OCI-LY7 (cell line): Measurements from ENCODE around the gene HIP1. TPM values are rescaled to one million over a fixed set of nuclear protein-coding genes. Genes with fewer than 3 reads are reported as not detected.

ENCODE experiments used
- BruUV-seq: library from RNA; stranded (reverse); fragments of 400-500 nt; replicated peaks from 2 replicates; lab custom pipeline; 2021; lab: Mats Ljungman, UMichigan
- CTCF ChIA-PET: fragments of 300-600 bp; sonication (Branson Sonifier 250); formaldehyde crosslinking; loops from one replicate; lab custom pipeline; 2022; ENCODE audit warnings: antibody characterized with exemption; ENCODE audit not compliant: unreplicated experiment; lab: Charles Lee
- POLR2A ChIA-PET: fragments of 300-600 bp; sonication (Branson Sonifier 250); formaldehyde crosslinking; loops from one replicate; lab custom pipeline; 2022; ENCODE audit warnings: antibody characterized with exemption; lab: Charles Lee
- DNase-seq: peaks from one replicate; pipeline ENCODE4 v3.0.0-alpha.2; 2015; ENCODE audit warnings: low spot score
- H2AFZ ChIP-seq: fragments of 200-600 bp; sonication (generic), shearing (Covaris generic); 2 replicates; pipeline ENCODE4 v1.6.1; 2014; ENCODE audit warnings: mild to moderate bottlenecking, antibody characterized with exemption, low read length, moderate library complexity
- H3K27ac ChIP-seq: fragments of 200-600 bp; sonication (generic); 2 replicates; pipeline ENCODE4 v1.5.1; 2014; ENCODE audit warnings: mixed run types, low read depth, mild to moderate bottlenecking, moderate library complexity, low read length, inconsistent platforms; ENCODE audit not compliant: poor library complexity, severe bottlenecking
- H3K36me3 ChIP-seq: fragments of 200-600 bp; sonication (generic); 2 replicates; pipeline ENCODE4 v1.6.1; 2014; ENCODE audit warnings: mild to moderate bottlenecking, antibody characterized with exemption, low read length, moderate library complexity, mixed read lengths; ENCODE audit not compliant: insufficient read depth
- H3K4me1 ChIP-seq: fragments of 200-600 bp; sonication (generic); 2 replicates; pipeline ENCODE4 v1.5.1; 2014; ENCODE audit warnings: mild to moderate bottlenecking, low read length; ENCODE audit not compliant: insufficient read depth, poor library complexity, severe bottlenecking
- H3K4me2 ChIP-seq: fragments of 200-600 bp; sonication (generic); 2 replicates; pipeline ENCODE4 v1.6.1; 2014; ENCODE audit warnings: mild to moderate bottlenecking, low read length
- H3K4me3 ChIP-seq: fragments of 200-600 bp; sonication (generic); 2 replicates; pipeline ENCODE4 v1.5.1; 2014; ENCODE audit warnings: mild to moderate bottlenecking, low read depth, low read length; ENCODE audit not compliant: poor library complexity, severe bottlenecking
- H3K79me2 ChIP-seq: fragments of 200-600 bp; sonication (generic); 2 replicates; pipeline ENCODE4 v1.6.1; 2016; ENCODE audit warnings: low read depth, mild to moderate bottlenecking, low read length, moderate library complexity, mixed read lengths; ENCODE audit not compliant: insufficient read depth
- H3K9me2 ChIP-seq: fragments of 200-600 bp; sonication (generic); 2 replicates; pipeline ENCODE4 v1.6.1; 2016; ENCODE audit warnings: mild to moderate bottlenecking, low read length, mixed read lengths; ENCODE audit not compliant: insufficient read depth
- H3K9me3 ChIP-seq: fragments of 200-600 bp; sonication (generic); 2 replicates; pipeline ENCODE4 v1.6.1; 2014; ENCODE audit warnings: mild to moderate bottlenecking, mixed run types, low read length, mixed read lengths
- H4K20me1 ChIP-seq: fragments of 200-600 bp; sonication (generic); 2 replicates; pipeline ENCODE4 v1.6.1; 2014; ENCODE audit warnings: mild to moderate bottlenecking, antibody characterized with exemption, low read length, moderate library complexity, mixed read lengths; ENCODE audit not compliant: insufficient read depth
- CTCF ChIP-seq: fragments of 200-600 bp; sonication (generic); conservative IDR thresholded peaks from 2 replicates; pipeline ENCODE4 v1.5.1; 2014; ENCODE audit warnings: mild to moderate bottlenecking, antibody characterized with exemption, low read length, moderate library complexity, mixed read lengths
- EZH2phosphoT487 ChIP-seq: fragments of 200-600 bp; sonication (generic); IDR thresholded peaks from 2 replicates; pipeline ENCODE4 v1.6.1; 2018; ENCODE audit warnings: low read depth, borderline replicate concordance, mild to moderate bottlenecking, mixed run types, antibody characterized with exemption, low read length, moderate library complexity, mixed read lengths
- intact Hi-C: fragments of 100-400 bp; cut with micrococcal nuclease; formaldehyde crosslinking; loops from one replicate; pipeline ENCODE4 v1.10.0; 2022; ENCODE audit not compliant: unreplicated experiment
- total RNA-seq, 2 experiments: library from RNA; depleted of rRNA in 1 of 2; stranded (reverse); fragments of >200 nt in 1 of 2; shearing (Covaris generic) in 1 of 2; gene quantifications; 2 replicates each; pipeline ENCODE4 v1.2.3, GENCODE V29; 2014 to 2022

The HIP1 gene
- total RNA-seq, 2 experiments from 2014 or later = 15.0 to 27.8 TPM

DNA sequence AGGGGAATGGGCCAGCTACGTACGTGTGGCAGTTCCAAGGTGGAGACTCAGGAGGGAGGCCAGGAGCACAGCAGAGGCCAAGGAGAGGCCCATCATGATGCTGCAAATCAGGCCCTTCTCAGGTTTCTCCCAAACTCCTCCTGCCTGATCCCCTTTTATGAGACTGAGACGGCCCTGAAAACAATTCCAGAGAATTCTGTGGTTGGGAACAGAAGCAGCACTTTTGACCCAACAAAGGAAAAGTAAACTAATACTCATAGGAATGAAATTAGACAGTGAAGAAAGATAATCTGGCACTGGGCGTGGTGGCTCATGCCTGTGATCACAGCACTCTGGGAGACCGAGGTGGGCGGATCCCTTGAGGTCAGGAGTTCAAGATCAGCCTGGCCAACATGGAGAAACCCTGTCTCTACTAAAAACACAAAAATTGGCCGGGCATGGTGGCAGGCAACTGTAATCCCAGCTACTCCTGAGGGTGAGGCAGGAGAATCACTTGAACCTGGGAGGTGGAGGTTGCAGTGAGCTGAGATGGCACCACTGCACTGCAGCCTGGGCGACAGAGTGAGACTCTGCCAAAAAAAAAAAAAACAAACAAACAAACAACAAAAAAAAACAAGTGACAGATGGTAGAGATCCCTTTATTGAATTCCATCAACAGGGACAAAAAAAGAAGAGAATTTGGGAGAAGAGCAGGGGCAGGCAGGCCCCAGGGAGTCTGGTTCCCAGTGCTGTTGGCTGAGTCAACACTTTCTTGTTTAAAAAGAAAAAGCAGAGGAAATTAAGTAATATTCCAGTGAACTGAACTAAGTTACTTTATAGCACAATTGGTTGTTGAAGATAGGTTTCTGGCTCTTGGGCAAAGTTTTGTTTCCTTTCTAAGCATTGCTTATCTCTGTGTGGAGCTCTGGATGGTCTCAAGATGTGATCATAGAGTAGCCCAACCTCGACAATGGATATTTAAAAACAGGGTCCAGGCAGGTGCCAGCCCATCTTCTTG is 33.6 kb upstream of the HIP1 start, which contains the start of gene CCL26:
CCL26 (minus strand) TSS at position 131 of the 997 bp plus-strand sequence; CDS start at position 96, 35 bp downstream.
- no peak within 1 kb of the TSS for H3K27ac ChIP-seq
- H3K9me2 ChIP-seq = no peaks in the 10 kb centered on the region
- no peak within 1 kb of the TSS for H3K4me2 ChIP-seq
- CTCF ChIA-PET = no interaction called here
- BruUV-seq = no TSS peak
- no peaks in the 10 kb centered on the region for H4K20me1 ChIP-seq
- H3K4me3 ChIP-seq = no peak within 1 kb of the TSS
- no peaks in the 10 kb centered on the region for H3K36me3 ChIP-seq
- intact Hi-C loops = no loop called here
- no peak for TF ChIP-seq CTCF
- TF ChIP-seq EZH2phosphoT487 = no peak
- no peaks in the 10 kb centered on the region for H3K9me3 ChIP-seq
- H2AFZ ChIP-seq = no peak within 1 kb of the TSS
- H3K4me1 ChIP-seq = no peaks in the 10 kb centered on the region
- POLR2A ChIA-PET = no interaction called here
- H3K79me2 ChIP-seq = no peaks in the 10 kb centered on the region
- no peak for DNase-seq

DNA sequence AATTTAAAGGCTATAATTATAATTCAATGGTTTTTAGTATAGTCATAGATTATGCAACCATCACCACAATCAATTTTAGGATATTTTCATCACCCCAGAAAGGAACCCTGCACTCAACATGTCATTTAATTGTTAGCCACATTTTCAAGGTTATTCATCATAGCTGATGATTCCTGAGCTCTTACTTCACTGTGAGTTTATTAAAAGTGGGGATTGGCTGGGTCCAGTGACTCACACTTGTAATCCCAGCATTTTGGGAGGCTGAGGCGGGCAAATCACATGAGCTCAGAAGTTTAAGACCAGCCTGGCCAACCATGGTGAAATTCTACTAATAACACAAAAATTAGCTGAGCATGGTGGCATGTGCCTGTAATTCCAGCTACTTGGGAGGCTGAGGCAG is 32.5 kb upstream of the HIP1 start:
- ChIA-PET POLR2A (interaction anchor here (0.6 kb wide), 1 partner anchor 142 kb away, joined by 6 read pairs; no protein-coding TSS in a partner anchor), CTCF (no interaction called here)
- no TSS peak for BruUV-seq
- Histone ChIP-seq H4K20me1 (no peaks in the 10 kb centered on the region), H3K27ac (no peak overlapping the region), H3K4me1 (no peaks in the 10 kb centered on the region), H3K9me3 (no peaks in the 10 kb centered on the region), H3K4me2 (no peak overlapping the region), H3K9me2 (no peaks in the 10 kb centered on the region), H3K4me3 (no peak overlapping the region), H3K36me3 (no peaks in the 10 kb centered on the region), H3K79me2 (no peaks in the 10 kb centered on the region), H2AFZ (no peak overlapping the region)
- no peak for DNase-seq
- intact Hi-C loops = no loop called here
- TF ChIP-seq EZH2phosphoT487 (no peak), CTCF (no peak)
